ENCODE data around the gene ANXA7. TPM values are rescaled to one million over a fixed set of nuclear protein-coding genes. Genes with fewer than 3 reads are reported as not detected.

The ANXA7 gene
- total and polyA plus RNA-seq, 2 donors (not counting 3 experiments of a cell fraction or from before 2014, with no cell fraction given): 56.5 to 81.6 TPM

DNA sequence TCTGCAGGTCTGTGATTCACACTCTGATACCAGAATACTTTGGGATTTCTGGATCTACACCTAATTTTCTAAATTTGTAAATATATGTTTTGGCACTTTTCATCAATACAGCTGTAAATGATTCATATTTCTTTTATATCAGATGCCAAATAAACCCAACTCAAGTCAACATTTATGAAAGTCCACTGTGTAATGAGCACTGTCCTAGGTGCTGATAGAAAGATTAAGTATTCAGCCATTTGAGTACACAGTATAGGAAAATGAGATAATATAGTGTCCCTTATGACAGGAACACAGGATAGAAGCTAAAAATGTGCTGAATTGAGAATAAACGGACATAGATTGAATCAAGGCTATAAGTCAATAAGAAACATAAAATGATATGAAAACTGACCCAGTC lies 6.4 kb downstream of the ANXA7 start:
- Histone ChIP-seq H3K27ac (ENCODE audit: insufficient read depth, low read depth, low read length) (no peak overlapping the region), H3K9me3 (replicated peaks; ENCODE audit: control insufficient read depth, insufficient read depth, low read length) (no peaks in the 10 kb centered on the region), H3K4me2 (ENCODE audit: insufficient read depth, low read length) (no peak overlapping the region), H3K9ac (replicated peaks; ENCODE audit: extremely low read depth, insufficient read depth, low read length) (no peak overlapping the region), H3K4me1 (ENCODE audit: control insufficient read depth, extremely low read depth, insufficient read depth, low read length) (no peaks in the 10 kb centered on the region), H3K4me3 (replicated peaks in 1 of 3; ENCODE audit: insufficient read depth in 1 of 3, low read depth in 1 of 3, low read length in 3 of 3) (no peak overlapping the region), H3K36me3 (ENCODE audit: control insufficient read depth in 2 of 2, extremely low read depth in 1 of 2, insufficient read depth in 2 of 2, low read length in 2 of 2) (no peaks in the 10 kb centered on the region), H4K20me1 (replicated peaks; ENCODE audit: control insufficient read depth, extremely low read depth, insufficient read depth, low read length) (peaks cover 16% of the 10 kb centered on the region), H3K79me2 (ENCODE audit: control insufficient read depth, insufficient read depth, low read length) (peaks cover 89% of the 10 kb centered on the region), H3K27me3 (ENCODE audit: control insufficient read depth in 2 of 2, insufficient read depth in 2 of 2, low read length in 2 of 2) (no peaks in the 10 kb centered on the region), H2AFZ (ENCODE audit: low read depth, low read length) (no peak overlapping the region), H3K9me1 (replicated peaks; ENCODE audit: control insufficient read depth, extremely low read depth, insufficient read depth, low read length) (no peaks in the 10 kb centered on the region)
- dilution Hi-C loops (cut with MboI; ENCODE audit: extremely low pct_ligation_motif_present, low sequenced_read_pairs): no loop called here
- BruUV-seq (replicated peaks): no TSS peak
- ChIA-PET POLR2A (no interaction called here), CTCF (no interaction called here)
- TF ChIP-seq POLR2AphosphoS5 (IDR thresholded peaks at IDR 0.05; ENCODE audit: insufficient read depth, low read depth, low read length) (no peak), GATA2 (IDR thresholded peaks at IDR 0.05; ENCODE audit: insufficient read depth, insufficient read length, low read depth, low read length) (no peak), POLR2A (IDR thresholded peaks at IDR 0.05; ENCODE audit: low read depth, low read length) (no peak)
- TF ChIP-seq, protein P1, sequence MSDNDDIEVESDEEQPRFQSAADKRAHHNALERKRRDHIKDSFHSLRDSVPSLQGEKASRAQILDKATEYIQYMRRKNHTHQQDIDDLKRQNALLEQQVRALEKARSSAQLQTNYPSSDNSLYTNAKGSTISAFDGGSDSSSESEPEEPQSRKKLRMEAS (IDR thresholded peaks at IDR 0.05; ENCODE audit: insufficient read depth, insufficient read length): no peak
- intact Hi-C loops (cut with micrococcal nuclease): no loop called here
- FAIRE-seq (no peak), DNase-seq (ENCODE audit: low read depth, low spot score) (no peak)

- Histone ChIP-seq H2AFZ (ENCODE audit: low read depth, low read length) (no peak overlapping the region), H3K9me1 (replicated peaks; ENCODE audit: control insufficient read depth, extremely low read depth, insufficient read depth, low read length) (no peaks in the 10 kb centered on the region), H3K9me3 (replicated peaks; ENCODE audit: control insufficient read depth, insufficient read depth, low read length) (no peaks in the 10 kb centered on the region), H3K27ac (ENCODE audit: insufficient read depth, low read depth, low read length) (no peak overlapping the region), H3K4me1 (ENCODE audit: control insufficient read depth, extremely low read depth, insufficient read depth, low read length) (no peaks in the 10 kb centered on the region), H3K9ac (replicated peaks; ENCODE audit: extremely low read depth, insufficient read depth, low read length) (no peak overlapping the region), H3K4me3 (replicated peaks in 1 of 3; ENCODE audit: insufficient read depth in 1 of 3, low read depth in 1 of 3, low read length in 3 of 3) (no peak overlapping the region), H4K20me1 (replicated peaks; ENCODE audit: control insufficient read depth, extremely low read depth, insufficient read depth, low read length) (peaks cover 16% of the 10 kb centered on the region), H3K36me3 (ENCODE audit: control insufficient read depth in 2 of 2, extremely low read depth in 1 of 2, insufficient read depth in 2 of 2, low read length in 2 of 2) (no peaks in the 10 kb centered on the region), H3K79me2 (ENCODE audit: control insufficient read depth, insufficient read depth, low read length) (peaks cover 90% of the 10 kb centered on the region), H3K27me3 (ENCODE audit: control insufficient read depth in 2 of 2, insufficient read depth in 2 of 2, low read length in 2 of 2) (no peaks in the 10 kb centered on the region), H3K4me2 (ENCODE audit: insufficient read depth, low read length) (no peak overlapping the region)
- ChIA-PET POLR2A (no interaction called here), CTCF (no interaction called here)
- no peak for TF ChIP-seq GATA2 (IDR thresholded peaks at IDR 0.05; ENCODE audit: insufficient read depth, insufficient read length, low read depth, low read length)
- dilution Hi-C loops (cut with MboI; ENCODE audit: extremely low pct_ligation_motif_present, low sequenced_read_pairs): no loop called here
- BruUV-seq (replicated peaks): no TSS peak
- intact Hi-C loops (cut with micrococcal nuclease): no loop called here
- no peak for DNase-seq (ENCODE audit: low read depth, low spot score)
- no peak for FAIRE-seq
Measured at GRCh38 chr10:73406846-73407245, 7.0 kb downstream of the ANXA7 start.

Measured in endothelial cell of umbilical vein (primary cell).